ENCODE data around the gene GINM1. TPM values are rescaled to one million over a fixed set of nuclear protein-coding genes. Genes with fewer than 3 reads are reported as not detected.

Gene GINM1
- total and polyA plus RNA-seq, 2 donors (not counting 3 experiments of a cell fraction or from before 2014, with no cell fraction given): 14.6 to 38.0 TPM

DNA sequence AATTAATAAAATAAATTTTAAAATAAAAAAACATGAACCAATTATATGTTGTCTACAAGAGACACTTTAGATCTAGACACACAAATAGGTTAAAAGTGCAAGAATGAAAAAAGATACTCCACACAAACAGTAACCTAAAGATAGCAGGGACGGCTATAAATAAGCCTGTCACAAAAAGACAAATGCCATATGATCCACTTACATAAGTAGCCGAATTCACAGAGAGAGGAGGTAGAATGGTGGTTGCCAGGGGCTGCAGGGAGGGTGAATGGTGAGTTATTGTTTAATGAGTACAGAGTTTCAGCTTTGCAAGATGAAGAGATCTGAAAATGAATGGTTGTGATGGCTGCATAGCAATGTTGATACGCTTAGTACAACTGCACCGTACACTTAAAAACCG is 49.6 kb downstream of the GINM1 start:
- intact Hi-C loops (cut with micrococcal nuclease): no loop called here
- no peaks in the 10 kb centered on the region for H3K9me3 ChIP-seq (replicated peaks; ENCODE audit: control insufficient read depth, insufficient read depth, low read length)
- CTCF ChIA-PET: no interaction called here

More for the DNA sequence above, 49.6 kb downstream of the GINM1 start:
- TF ChIP-seq EZH2 (IDR thresholded peaks at IDR 0.05; ENCODE audit: borderline replicate concordance, low read depth, low read length, severe bottlenecking) (no peak), POLR2AphosphoS5 (IDR thresholded peaks at IDR 0.05; ENCODE audit: insufficient read depth, low read depth, low read length) (no peak), FOS (IDR thresholded peaks at IDR 0.05; ENCODE audit: borderline replicate concordance, insufficient read depth, low read length) (no peak), CTCF (IDR thresholded peaks at IDR 0.05; ENCODE audit: extremely low read depth in 1 of 2, insufficient read depth in 1 of 2, low read depth in 1 of 2, low read length in 2 of 2) (no peak), POLR2A (IDR thresholded peaks at IDR 0.05; ENCODE audit: low read depth, low read length) (no peak), MAX (IDR thresholded peaks at IDR 0.05; ENCODE audit: insufficient read depth, insufficient read length) (no peak), GATA2 (IDR thresholded peaks at IDR 0.05; ENCODE audit: insufficient read depth, insufficient read length, low read depth, low read length) (no peak), JUN (IDR thresholded peaks at IDR 0.05; ENCODE audit: borderline replicate concordance, insufficient read depth, insufficient read length, low read depth) (no peak), MYC (IDR thresholded peaks at IDR 0.05; ENCODE audit: low read depth, low read length) (no peak)
- Histone ChIP-seq H3K36me3 (ENCODE audit: control insufficient read depth in 2 of 2, extremely low read depth in 1 of 2, insufficient read depth in 2 of 2, low read length in 2 of 2) (no peaks in the 10 kb centered on the region), H3K4me3 (replicated peaks in 1 of 3; ENCODE audit: insufficient read depth in 1 of 3, low read depth in 1 of 3, low read length in 3 of 3) (no peak overlapping the region), H2AFZ (ENCODE audit: low read depth, low read length) (no peak overlapping the region), H3K27me3 (ENCODE audit: control insufficient read depth in 2 of 2, insufficient read depth in 2 of 2, low read length in 2 of 2) (no peaks in the 10 kb centered on the region), H3K4me1 (ENCODE audit: control insufficient read depth, extremely low read depth, insufficient read depth, low read length) (no peaks in the 10 kb centered on the region), H3K9ac (replicated peaks; ENCODE audit: extremely low read depth, insufficient read depth, low read length) (no peak overlapping the region), H3K4me2 (ENCODE audit: insufficient read depth, low read length) (no peak overlapping the region), H3K79me2 (ENCODE audit: control insufficient read depth, insufficient read depth, low read length) (no peaks in the 10 kb centered on the region), H3K9me1 (replicated peaks; ENCODE audit: control insufficient read depth, extremely low read depth, insufficient read depth, low read length) (no peaks in the 10 kb centered on the region), H4K20me1 (replicated peaks; ENCODE audit: control insufficient read depth, extremely low read depth, insufficient read depth, low read length) (no peaks in the 10 kb centered on the region), H3K27ac (ENCODE audit: insufficient read depth, low read depth, low read length) (no peak overlapping the region)
- no TSS peak for BruUV-seq (replicated peaks)
- dilution Hi-C loops (cut with MboI; ENCODE audit: extremely low pct_ligation_motif_present, low sequenced_read_pairs): no loop called here
- FAIRE-seq (no peak), DNase-seq (ENCODE audit: low read depth, low spot score) (no peak)
- POLR2A ChIA-PET: no interaction called here
